T-helper 2 cell treated with Interferon-gamma antibody and Interleukin-4, amounts not matched to agents 100 ng/mL and 5 ng/mL, for 36 hours (primary cell): ENCODE measurements around the gene TMEM59L. TPM values are rescaled to one million over a fixed set of nuclear protein-coding genes. Genes with fewer than 3 reads are reported as not detected.
"Not testable (repeated sequence)": the region's sequence is repeated elsewhere in the genome, so short reads cannot be mapped to it uniquely, and the experiment has no call there.

ENCODE experiments used
- intact Hi-C: fragments of 100-400 bp; cut with micrococcal nuclease; formaldehyde crosslinking; loops from one replicate; pipeline ENCODE4 v1.15.1; 2023
- total RNA-seq: library from RNA; stranded (reverse); gene quantifications from 2 replicates; pipeline ENCODE4 v1.2.3, GENCODE V29; 2022

Gene TMEM59L
- not detected in 2 replicates for total RNA-seq

- intact Hi-C loops = loop anchor here (5.0 kb wide), 1 partner anchor 174 kb away; no protein-coding TSS in a partner anchor
Measured at GRCh38 chr19:18612772-18613588, at the start of gene TMEM59L. TMEM59L (plus strand) TSS chr19:18612870; CDS start chr19:18612959, 89 bp downstream.

- intact Hi-C loops = no loop called here
Measured at GRCh38 chr19:18566953-18567352, 45.7 kb upstream of the TMEM59L start.

- intact Hi-C loops = no loop called here
Measured at GRCh38 chr19:18568367-18568766, 44.3 kb upstream of the TMEM59L start.

GRCh38 chr19:18571564-18572344 is 40.9 kb upstream of the TMEM59L start, which contains the start of gene UBA52:
UBA52 (plus strand) TSS chr19:18571857; CDS start chr19:18573301, 1,444 bp downstream.
- intact Hi-C loops = loop anchor here (1.0 kb wide), 6 partner anchors 14 to 348 kb away; partner anchors contain the start of genes COPE, DDX49, ELL and KXD1

- intact Hi-C loops = no loop called here
Measured at GRCh38 chr19:18574691-18575291, 37.9 kb upstream of the TMEM59L start.

GRCh38 chr19:18576383-18576782 is 36.3 kb upstream of the TMEM59L start:
- intact Hi-C loops = no loop called here

GRCh38 chr19:18577365-18577914 is 35.2 kb upstream of the TMEM59L start:
- intact Hi-C loops = no loop called here

GRCh38 chr19:18580311-18580710 is 32.4 kb upstream of the TMEM59L start:
- intact Hi-C loops = no loop called here

- intact Hi-C loops = loop anchor here (5.0 kb wide), 1 partner anchor 119 kb away; no protein-coding TSS in a partner anchor
Measured at GRCh38 chr19:18586306-18586705, 26.4 kb upstream of the TMEM59L start.

GRCh38 chr19:18587561-18587960 is 25.1 kb upstream of the TMEM59L start:
- intact Hi-C loops = loop anchor here (5.0 kb wide), 1 partner anchor 120 kb away; no protein-coding TSS in a partner anchor

- intact Hi-C loops = loop anchor here (1.0 to 5.0 kb wide), 3 partner anchors 17 to 121 kb away; partner anchors contain the start of genes KLHL26 and UBA52
Measured at GRCh38 chr19:18587962-18588610, 24.6 kb upstream of the TMEM59L start.

GRCh38 chr19:18588611-18589379 is 23.9 kb upstream of the TMEM59L start, which contains the start of gene REX1BD:
REX1BD (plus strand) TSS chr19:18588798; CDS start chr19:18588802, 4 bp downstream.
- intact Hi-C loops = loop anchor here (1.0 to 5.0 kb wide), 5 partner anchors 17 to 121 kb away; partner anchors contain the start of genes ELL, FKBP8, KLHL26 and UBA52

GRCh38 chr19:18589380-18590272 is 23.0 kb upstream of the TMEM59L start:
- intact Hi-C loops = loop anchor here (1.0 to 5.0 kb wide), 4 partner anchors 46 to 122 kb away; partner anchors contain the start of genes ELL, FKBP8 and KLHL26

GRCh38 chr19:18590273-18591272 is 22.1 kb upstream of the TMEM59L start:
- intact Hi-C loops = no loop called here

- intact Hi-C loops = no loop called here
Measured at GRCh38 chr19:18591735-18592385, 20.8 kb upstream of the TMEM59L start.

GRCh38 chr19:18592732-18593131 is 19.9 kb upstream of the TMEM59L start:
- intact Hi-C loops = not testable (repeated sequence)
